Measurements from ENCODE around the gene ZNF576.

- no peak for TF ChIP-seq SP1 (IDR thresholded peaks at IDR 0.05)
- no peak for TF ChIP-seq CTCF (IDR thresholded peaks at IDR 0.05; ENCODE audit: low read depth, low read length, missing input control)
- TF ChIP-seq ATF3 (IDR thresholded peaks at IDR 0.05), result no peak
- no peak for TF ChIP-seq RAD21 (IDR thresholded peaks at IDR 0.05)
- TF ChIP-seq REST (IDR thresholded peaks at IDR 0.05), result no peak
- TF ChIP-seq FOXA1 (IDR thresholded peaks at IDR 0.05), result no peak
- TF ChIP-seq EGR1 (IDR thresholded peaks at IDR 0.05; ENCODE audit: low read depth in 2 of 2), result no peak
- TF ChIP-seq GABPA (IDR thresholded peaks at IDR 0.05 in 1 of 2, conservative IDR thresholded peaks at IDR 0.05 in 1 of 2), result no peak
- no peak for TF ChIP-seq TAF1 (conservative IDR thresholded peaks at IDR 0.05)
- TF ChIP-seq RXRA (IDR thresholded peaks at IDR 0.05), result no peak
- no peak for TF ChIP-seq MAX (IDR thresholded peaks at IDR 0.05)
- TF ChIP-seq HNF4A (conservative IDR thresholded peaks at IDR 0.05), result no peak
Measured at GRCh38 chr19:43619262-43620060, 23.1 kb downstream of the ZNF576 start, which contains the start of gene ZNF428.
